Myocyte (in vitro differentiated cells): ENCODE results near the gene PSMD14. TPM values are rescaled to one million over a fixed set of nuclear protein-coding genes. Genes with fewer than 3 reads are reported as not detected.

Source experiments
- DNase-seq: peaks from one replicate; pipeline ENCODE4 v3.0.0-alpha.2; 2012; ENCODE audit warnings: low read depth
- total RNA-seq: library from RNA; depleted of rRNA; stranded (reverse); fragments of >200 nt; gene quantifications from 2 replicates; pipeline ENCODE4 v1.2.3, GENCODE V29; 2014

The PSMD14 gene
- total RNA-seq, 1 donor from 2014 or later: 108 TPM

DNA sequence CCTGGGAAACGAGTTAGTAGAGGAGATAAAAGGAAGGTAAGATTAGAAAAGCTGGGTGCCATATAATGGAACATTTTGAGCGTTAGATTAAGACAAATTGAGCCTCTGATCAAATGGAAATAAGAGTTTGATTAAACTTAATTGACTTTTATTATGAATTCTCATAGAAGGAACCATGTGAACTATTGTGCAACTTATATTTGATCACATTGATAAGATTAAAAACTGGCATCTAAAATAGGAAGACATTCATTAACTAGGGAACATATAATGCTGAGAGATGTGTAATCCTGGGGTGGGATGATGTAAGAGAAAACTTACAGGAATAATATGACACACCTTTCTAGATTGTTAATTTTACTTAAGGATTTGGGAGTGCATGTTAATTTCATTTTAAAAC lies 130.4 kb downstream of the PSMD14 start:
- DNase-seq: no peak

DNA sequence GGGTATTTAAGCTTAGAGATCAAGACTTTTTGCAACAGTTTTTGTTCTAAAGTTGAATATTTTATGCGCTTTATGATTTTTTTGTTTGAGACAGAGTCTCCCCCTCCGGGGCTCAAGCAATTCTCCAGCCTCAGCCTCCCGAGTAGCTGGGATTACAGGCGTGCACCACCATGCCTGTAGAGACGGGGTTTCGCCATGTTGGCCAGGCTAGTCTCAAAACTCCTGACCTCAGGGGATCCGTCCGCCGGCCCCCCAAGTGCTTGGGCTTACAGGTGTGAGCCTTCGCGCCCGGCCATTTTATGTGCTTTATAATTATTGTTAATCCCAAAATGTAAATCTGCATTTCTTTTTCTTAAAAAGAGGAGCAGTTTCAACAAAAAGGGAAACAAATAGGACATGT lies 136.9 kb downstream of the PSMD14 start:
- no peak for DNase-seq

DNA sequence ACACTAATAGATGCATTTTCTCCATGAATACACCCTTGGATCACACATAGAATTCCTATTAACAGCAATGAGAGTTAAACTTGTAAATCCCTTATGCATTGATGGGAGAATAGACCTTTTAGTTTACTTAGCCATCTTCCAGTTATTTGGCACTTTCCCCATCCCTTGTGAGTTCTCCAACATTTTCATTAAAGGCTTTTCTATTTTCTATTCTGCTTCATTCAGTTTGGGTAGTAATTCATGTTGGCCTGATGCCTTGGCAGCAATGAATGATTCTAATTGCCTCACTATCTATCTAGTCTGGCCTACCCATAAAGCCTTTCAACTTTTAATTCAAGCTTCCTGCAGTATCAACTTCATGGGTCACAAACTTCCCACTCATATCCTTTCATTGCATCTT lies 140.2 kb downstream of the PSMD14 start:
- DNase-seq: no peak

Other genes with a start within 250 kb of the PSMD14 start
- gene TANK, start 148.0 kb upstream of the PSMD14 start, total RNA-seq: 73.2 and 74.6 TPM in 2 replicates
- 0.08 TPM in 1 of 2 replicates, not detected in the other for gene TBR1, start 107.9 kb downstream of the PSMD14 start, total RNA-seq